KOPT-K1 (cell line): Measurements from ENCODE around the gene TMEM250.

Experiments used
- H3K27ac ChIP-seq: fragments of 200-600 bp; sonication (generic); 2 replicates; pipeline ENCODE4 v1.5.1; 2016; ENCODE audit warnings: antibody characterized with exemption, mild to moderate bottlenecking, low read depth, low read length; ENCODE audit not compliant: poor library complexity, severe bottlenecking
- H3K36me3 ChIP-seq: fragments of 200-600 bp; sonication (generic); 2 replicates; pipeline ENCODE4 v1.5.1; 2017; ENCODE audit warnings: antibody characterized with exemption, mild to moderate bottlenecking, low read length, moderate library complexity; ENCODE audit not compliant: insufficient read depth
- H3K9me3 ChIP-seq: fragments of 200-600 bp; sonication (generic); 2 replicates; pipeline ENCODE4 v1.5.1; 2017; ENCODE audit warnings: antibody characterized with exemption, low read length, mild to moderate bottlenecking; ENCODE audit not compliant: insufficient read depth, poor library complexity, severe bottlenecking

The TMEM250 gene

DNA sequence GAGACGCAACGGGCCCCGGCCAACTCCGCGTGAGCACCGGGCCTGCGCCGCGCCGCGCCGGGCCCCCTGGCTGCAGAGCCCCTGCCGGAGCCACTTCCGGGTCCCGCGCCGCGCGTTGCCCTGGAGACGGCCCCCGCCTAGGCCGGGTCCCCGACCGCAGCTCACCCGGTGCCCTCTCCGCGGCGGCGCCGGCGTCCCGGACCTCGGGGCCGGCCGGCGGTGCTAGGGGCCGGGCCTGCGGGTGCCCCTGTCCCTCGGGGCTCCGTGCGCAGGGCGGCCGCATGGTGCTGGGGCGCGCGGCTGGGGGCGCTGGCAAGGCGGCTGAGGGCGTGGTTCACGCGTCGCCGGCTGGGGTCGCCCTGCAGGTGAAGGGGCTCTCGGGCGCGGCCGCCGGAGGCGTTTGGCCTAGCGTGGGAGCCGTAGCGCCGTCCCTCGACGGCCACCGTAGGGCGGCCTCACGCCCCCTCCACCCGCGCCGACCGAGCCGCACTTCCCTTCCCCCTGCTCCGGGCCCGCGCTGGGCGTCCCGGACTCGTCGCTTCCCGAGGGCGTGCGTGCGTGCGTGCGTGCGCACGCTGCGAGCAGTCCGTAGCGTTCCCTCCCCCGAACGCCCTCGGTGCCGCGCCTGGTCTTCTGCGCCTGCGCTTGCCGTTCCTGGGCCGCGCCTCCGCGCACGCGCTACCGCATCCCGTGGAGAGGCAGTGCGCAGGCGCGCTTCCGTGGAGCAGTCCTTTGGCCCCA, at the start of gene TMEM250:
TMEM250 (minus strand) TSS at position 556 of the 741 bp plus-strand sequence. CDS start 1,975 bp downstream, outside the sequence.
- Histone ChIP-seq H3K9me3 (no peaks in the 10 kb centered on the region), H3K36me3 (peaks cover 26% of the 10 kb centered on the region; the same call in 1 of the 2 replicates)

GRCh38 chr9:136163248-136163850, 44.7 kb upstream of the TMEM250 start:
- H3K36me3 ChIP-seq = no peaks in the 10 kb centered on the region
- H3K27ac ChIP-seq = no peak overlapping the region
- peaks cover 5% of the 10 kb centered on the region for H3K9me3 ChIP-seq

More for the DNA sequence above, at the start of gene TMEM250:
- peak within 1 kb of the TSS; percentile 87 for H3K27ac ChIP-seq

- H3K27ac ChIP-seq = no peak overlapping the region
- H3K36me3 ChIP-seq = no peaks in the 10 kb centered on the region
- H3K9me3 ChIP-seq = peaks cover 5% of the 10 kb centered on the region
Measured at GRCh38 chr9:136160995-136161610, 42.4 kb upstream of the TMEM250 start.

DNA sequence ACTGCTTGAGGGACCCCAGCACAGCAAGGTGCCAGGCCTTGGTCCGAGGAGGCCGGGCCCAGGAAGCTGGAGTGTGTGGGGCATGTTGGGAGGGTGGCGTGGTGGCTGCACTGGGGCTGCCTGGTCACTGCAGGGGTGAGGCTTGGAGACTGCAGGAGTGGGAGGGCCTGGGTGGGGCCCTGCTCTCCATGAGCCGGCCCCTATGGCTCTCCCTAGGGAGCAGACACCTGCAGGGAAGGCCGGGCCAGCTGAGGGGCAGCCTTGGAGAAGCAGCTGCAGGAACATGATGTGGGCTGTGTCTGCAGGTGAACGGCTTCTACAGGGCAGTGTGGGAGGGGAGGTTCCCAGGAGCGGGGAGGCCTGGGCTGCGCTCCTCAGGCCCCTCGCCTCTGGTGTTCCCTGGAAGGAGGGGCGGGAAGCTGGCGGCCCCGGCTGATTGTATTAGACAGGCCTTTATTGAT, 41.7 kb upstream of the TMEM250 start:
- peaks cover 5% of the 10 kb centered on the region for H3K9me3 ChIP-seq
- no peak overlapping the region for H3K27ac ChIP-seq
- no peaks in the 10 kb centered on the region for H3K36me3 ChIP-seq

GRCh38 chr9:136159851-136160250, 41.2 kb upstream of the TMEM250 start:
- Histone ChIP-seq H3K9me3 (peaks cover 5% of the 10 kb centered on the region), H3K36me3 (no peaks in the 10 kb centered on the region), H3K27ac (no peak overlapping the region)

GRCh38 chr9:136157477-136158265, 39.0 kb upstream of the TMEM250 start:
- Histone ChIP-seq H3K36me3 (no peaks in the 10 kb centered on the region), H3K27ac (no peak overlapping the region), H3K9me3 (no peaks in the 10 kb centered on the region)

- Histone ChIP-seq H3K27ac (no peak overlapping the region), H3K36me3 (no peaks in the 10 kb centered on the region), H3K9me3 (no peaks in the 10 kb centered on the region)
Measured at GRCh38 chr9:136156209-136157120, 37.8 kb upstream of the TMEM250 start.

- H3K9me3 ChIP-seq = no peaks in the 10 kb centered on the region
- H3K36me3 ChIP-seq = no peaks in the 10 kb centered on the region
- H3K27ac ChIP-seq = no peak overlapping the region
Measured at GRCh38 chr9:136155576-136155975, 36.9 kb upstream of the TMEM250 start.

- Histone ChIP-seq H3K27ac (no peak overlapping the region), H3K36me3 (no peaks in the 10 kb centered on the region), H3K9me3 (no peaks in the 10 kb centered on the region)
Measured at GRCh38 chr9:136154943-136155342, 36.3 kb upstream of the TMEM250 start.

DNA sequence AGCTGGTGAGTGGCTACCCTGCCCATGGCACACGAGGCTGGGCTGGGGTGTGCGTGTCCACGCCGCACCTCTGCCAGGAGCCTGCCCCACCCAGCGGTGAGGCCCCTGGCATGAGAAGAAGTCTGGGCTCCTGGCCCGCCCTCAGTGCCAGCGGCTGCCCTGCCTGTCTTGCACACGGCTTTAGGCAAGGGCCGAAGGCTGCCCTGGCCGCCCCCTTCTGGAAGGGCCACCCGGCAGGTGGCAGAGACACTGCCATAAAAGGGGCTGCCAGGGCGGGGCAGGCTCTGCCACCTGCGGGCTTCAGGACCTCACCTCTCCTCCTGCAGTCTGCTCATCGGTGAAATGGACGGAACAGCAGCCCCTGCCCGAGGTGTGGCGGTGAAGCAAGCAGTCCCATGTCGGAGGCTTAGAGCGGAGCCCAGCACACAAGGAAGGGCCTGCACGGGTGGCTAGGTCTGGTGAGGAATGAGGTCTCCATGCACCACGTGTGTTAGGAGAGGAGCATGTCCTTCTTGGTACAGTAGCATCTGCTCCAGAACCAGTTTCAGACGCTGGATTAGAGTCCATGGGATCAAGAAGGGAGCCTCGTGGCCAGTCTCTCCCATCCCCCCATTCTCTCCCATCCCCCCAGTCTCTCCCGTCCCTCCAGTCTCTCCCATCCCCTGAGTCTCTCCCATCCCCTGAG, 34.8 kb upstream of the TMEM250 start:
- H3K27ac ChIP-seq = no peak overlapping the region

DNA sequence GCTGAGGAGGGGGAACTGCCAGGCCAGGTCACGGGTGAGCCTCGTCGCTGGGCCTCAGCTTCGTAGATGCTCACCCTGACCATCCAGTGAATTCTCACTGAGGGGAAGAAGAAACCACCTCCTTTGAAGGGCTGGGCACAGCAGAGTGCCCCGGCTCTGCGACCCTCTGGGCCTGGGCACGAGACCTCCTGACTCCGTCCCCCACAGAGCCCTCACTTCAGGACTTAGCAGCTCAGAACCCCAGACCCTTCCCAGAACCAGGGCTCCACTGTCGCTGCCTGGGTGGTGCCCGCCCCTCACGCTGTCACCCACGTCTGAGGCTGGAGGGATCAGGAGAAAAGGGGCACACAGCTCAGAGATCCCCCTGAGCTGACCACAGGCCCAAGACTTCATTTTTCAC, 34.3 kb upstream of the TMEM250 start:
- no peaks in the 10 kb centered on the region for H3K36me3 ChIP-seq
- no peak overlapping the region for H3K27ac ChIP-seq
- no peaks in the 10 kb centered on the region for H3K9me3 ChIP-seq

More for the DNA sequence above, 34.8 kb upstream of the TMEM250 start:
- Histone ChIP-seq H3K36me3 (no peaks in the 10 kb centered on the region), H3K9me3 (no peaks in the 10 kb centered on the region)

DNA sequence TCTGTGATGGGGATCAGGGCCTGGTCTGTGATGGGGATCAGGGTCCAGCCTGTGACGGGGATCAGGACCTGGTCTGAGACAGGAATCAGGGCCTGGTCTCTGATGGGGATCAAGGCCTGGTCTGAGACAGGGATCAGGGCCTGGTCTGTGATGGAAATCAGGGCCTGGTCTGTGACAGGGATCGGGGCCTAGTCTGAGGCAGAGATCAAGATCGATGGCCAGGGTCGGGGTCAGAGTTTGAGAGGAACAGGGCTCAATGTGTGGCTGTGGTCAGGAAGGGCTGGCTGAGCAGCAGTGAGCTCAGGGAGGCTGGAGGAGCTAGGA, 33.8 kb upstream of the TMEM250 start:
- Histone ChIP-seq H3K36me3 (no peaks in the 10 kb centered on the region), H3K27ac (no peak overlapping the region), H3K9me3 (no peaks in the 10 kb centered on the region)

DNA sequence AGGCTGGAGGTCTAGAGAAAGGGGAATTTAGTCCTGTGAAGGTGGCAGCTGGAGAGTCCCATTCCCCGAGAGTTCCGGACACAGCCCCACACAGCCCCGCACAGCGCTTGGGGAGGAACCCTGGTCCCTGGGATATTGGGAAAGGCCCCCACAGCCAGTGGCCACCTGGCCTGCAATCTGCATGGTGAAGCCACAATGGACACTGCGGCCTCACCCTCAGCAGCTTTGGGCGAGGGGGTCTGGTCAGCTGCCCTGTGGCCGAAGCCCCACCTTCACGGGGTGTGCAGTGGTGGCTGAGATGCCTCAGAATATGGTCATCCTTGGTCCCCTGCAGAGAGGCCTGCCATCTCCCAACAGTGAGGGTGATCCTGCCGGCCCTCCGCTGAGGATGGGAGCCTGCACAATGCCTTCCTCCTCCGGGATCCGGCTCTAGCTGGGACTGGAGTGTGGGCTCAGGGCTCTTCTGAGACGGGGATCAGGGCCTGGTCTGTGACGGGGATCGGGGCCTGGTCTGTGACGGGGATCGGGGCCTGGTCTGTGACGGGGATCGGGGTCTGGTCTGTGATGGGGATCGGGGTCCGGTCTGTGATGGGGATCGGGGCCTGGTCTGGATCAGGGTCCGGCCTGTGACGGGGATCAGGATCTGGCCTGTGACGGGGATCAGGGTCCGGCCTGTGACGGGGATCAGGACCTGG, 33.3 kb upstream of the TMEM250 start:
- Histone ChIP-seq H3K27ac (no peak overlapping the region), H3K9me3 (no peaks in the 10 kb centered on the region), H3K36me3 (no peaks in the 10 kb centered on the region)
